Gastroesophageal sphincter (tissue), 4 donors: ENCODE results near the gene RUNX2. TPM values are rescaled to one million over a fixed set of nuclear protein-coding genes. Genes with fewer than 3 reads are reported as not detected.
A peak's percentile ranks its signal among the peaks of the same experiment; 100 is the strongest.

ENCODE experiments used
- ATAC-seq: fragments of 150-250 bp; one replicate; pipeline ENCODE4 v1.9.1; 2016; ENCODE audit warnings: mild to moderate bottlenecking, moderate library complexity
- H3K27ac ChIP-seq, 4 donors: fragments of 200-600 bp; sonication (generic) in 3 of 4; 1 replicate in 3 of 4; 2 replicates in 1 of 4; pipeline ENCODE4 v1.5.1; 2016 to 2019
- H3K27me3 ChIP-seq: fragments of 200-600 bp; sonication (generic); one replicate; pipeline ENCODE4 v1.5.1; 2019
- H3K36me3 ChIP-seq, 2 donors: fragments of 200-600 bp; sonication (generic); one replicate each; pipeline ENCODE4 v1.5.1; 2019; ENCODE audit warnings: control low read depth in 1 of 2
- H3K4me1 ChIP-seq, 3 donors: fragments of 200-600 bp; sonication (generic); 1 replicate in 2 of 3; 2 replicates in 1 of 3; pipeline ENCODE4 v1.5.1; 2016 to 2019; ENCODE audit warnings: control low read depth in 2 of 3
- H3K4me3 ChIP-seq, 2 donors: fragments of 200-600 bp; sonication (generic); one replicate each; pipeline ENCODE4 v1.5.1; 2019; ENCODE audit warnings: mild to moderate bottlenecking in 1 of 2, moderate library complexity in 1 of 2
- H3K9me3 ChIP-seq, 3 donors: fragments of 200-600 bp; sonication (generic); one replicate each; pipeline ENCODE4 v1.5.1; 2017 to 2019; ENCODE audit warnings: control low read depth in 2 of 3
- EP300 ChIP-seq: sonication (generic); formaldehyde crosslinking; IDR thresholded peaks from one replicate; pipeline ENCODE4 v1.6.1; 2017; ENCODE audit warnings: antibody characterized with exemption, mild to moderate bottlenecking
- POLR2A ChIP-seq, 2 donors: fragments of 450-650 bp; IDR thresholded peaks; one replicate each; pipeline ENCODE4 v1.6.1; 2017; ENCODE audit warnings: antibody characterized with exemption in 2 of 2, mild to moderate bottlenecking in 2 of 2, moderate library complexity in 1 of 2
- POLR2AphosphoS5 ChIP-seq: sonication (generic); formaldehyde crosslinking; IDR thresholded peaks from one replicate; pipeline ENCODE4 v1.6.1; 2017; ENCODE audit warnings: antibody characterized with exemption
- WGBS, 2 donors: methylation state at CpG; one replicate each; pipeline ENCODE4 v1.1.5; 2018; ENCODE audit warnings: low coverage in 1 of 2; 5-methylcytosine and 5-hydroxymethylcytosine counted together
- total RNA-seq, 4 donors: library from RNA; depleted of rRNA; stranded (reverse); fragments of >200 nt; gene quantifications; one replicate each; pipeline ENCODE4 v1.1.0, GENCODE V29; 2016
- TF ChIP-seq, protein P1 (sequence below), 4 experiments: fragments of 200-600 bp in 2 of 4; fragments of 450-650 bp in 2 of 4; sonication (generic) in 1 of 4; IDR thresholded peaks; one replicate each; pipeline ENCODE4 v1.5.1; 2017 to 2019; ENCODE audit warnings: antibody characterized with exemption in 4 of 4, mild to moderate bottlenecking in 2 of 4, moderate library complexity in 2 of 4

RUNX2 gene
- total RNA-seq, 4 donors from 2014 or later, result 0.16 to 0.94 (median 0.65) TPM

DNA sequence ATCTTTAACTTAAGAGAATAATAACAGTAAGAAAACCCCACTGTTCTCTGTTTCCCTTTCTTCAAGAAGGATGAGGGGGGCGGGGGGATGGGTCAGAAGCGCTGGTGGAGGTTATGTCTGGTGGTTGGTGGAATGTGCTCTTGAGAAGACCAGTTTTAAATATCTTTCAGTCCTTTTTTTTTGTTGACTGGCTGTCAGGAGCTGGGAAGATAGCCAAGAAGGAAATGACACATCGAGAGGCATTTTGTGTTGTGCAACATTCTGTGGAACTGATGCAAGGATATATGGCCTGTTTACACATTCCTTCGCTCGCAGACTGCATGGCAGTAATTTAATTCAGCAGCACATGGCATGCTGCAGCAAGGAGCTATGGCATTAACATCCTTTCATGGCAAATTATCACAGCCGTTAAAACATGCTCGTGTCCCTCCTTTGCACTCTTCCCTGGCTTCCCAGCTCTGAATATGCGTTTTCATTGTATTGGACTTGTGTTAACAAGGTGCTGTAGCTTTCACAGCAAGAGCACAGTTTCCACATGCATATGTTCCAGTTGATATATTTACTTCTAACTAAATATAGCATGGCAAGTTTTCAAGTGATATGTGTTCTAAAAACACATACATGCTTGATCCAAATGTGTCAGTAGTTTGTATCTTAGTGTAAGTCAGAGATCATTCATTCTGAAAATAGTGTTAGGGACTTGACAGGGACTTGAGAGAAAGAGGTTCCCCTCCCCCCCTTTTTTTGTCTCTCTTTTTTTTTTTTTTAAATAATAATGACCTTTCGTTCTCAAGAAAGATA lies 117.8 kb downstream of the RUNX2 start:
- peak; percentile 83 for ATAC-seq
- WGBS, 2 donors, result 29 to 30% methylated on average over 7 to 8 of the region's 9 CpGs
- H3K4me1 ChIP-seq, result peaks cover 0 to 17% (median 8%) of the 10 kb centered on the region in 3 donors
- TF ChIP-seq POLR2AphosphoS5 (peak; percentile 91), POLR2A (IDR thresholded peaks at IDR 0.05) (no peak), EP300 (no peak)
- H3K27ac ChIP-seq, result peak overlapping the region in 3 of 4 donors; percentile 21 to 49 (median 23)
- H3K27me3 ChIP-seq, result peaks cover 16% of the 10 kb centered on the region
- no peak overlapping the region for H3K4me3 ChIP-seq
- H3K36me3 ChIP-seq, result no peaks in the 10 kb centered on the region
- H3K9me3 ChIP-seq, result no peaks in the 10 kb centered on the region

GRCh38 chr6:45447005-45447404 lies 118.9 kb downstream of the RUNX2 start:
- H3K4me3 ChIP-seq, result no peak overlapping the region
- H3K27me3 ChIP-seq, result peaks cover 16% of the 10 kb centered on the region
- no peak for TF ChIP-seq POLR2AphosphoS5
- TF ChIP-seq, protein P1, sequence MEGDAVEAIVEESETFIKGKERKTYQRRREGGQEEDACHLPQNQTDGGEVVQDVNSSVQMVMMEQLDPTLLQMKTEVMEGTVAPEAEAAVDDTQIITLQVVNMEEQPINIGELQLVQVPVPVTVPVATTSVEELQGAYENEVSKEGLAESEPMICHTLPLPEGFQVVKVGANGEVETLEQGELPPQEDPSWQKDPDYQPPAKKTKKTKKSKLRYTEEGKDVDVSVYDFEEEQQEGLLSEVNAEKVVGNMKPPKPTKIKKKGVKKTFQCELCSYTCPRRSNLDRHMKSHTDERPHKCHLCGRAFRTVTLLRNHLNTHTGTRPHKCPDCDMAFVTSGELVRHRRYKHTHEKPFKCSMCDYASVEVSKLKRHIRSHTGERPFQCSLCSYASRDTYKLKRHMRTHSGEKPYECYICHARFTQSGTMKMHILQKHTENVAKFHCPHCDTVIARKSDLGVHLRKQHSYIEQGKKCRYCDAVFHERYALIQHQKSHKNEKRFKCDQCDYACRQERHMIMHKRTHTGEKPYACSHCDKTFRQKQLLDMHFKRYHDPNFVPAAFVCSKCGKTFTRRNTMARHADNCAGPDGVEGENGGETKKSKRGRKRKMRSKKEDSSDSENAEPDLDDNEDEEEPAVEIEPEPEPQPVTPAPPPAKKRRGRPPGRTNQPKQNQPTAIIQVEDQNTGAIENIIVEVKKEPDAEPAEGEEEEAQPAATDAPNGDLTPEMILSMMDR (IDR thresholded peaks at IDR 0.05), result no peak
- no peak for TF ChIP-seq POLR2A (IDR thresholded peaks at IDR 0.05)
- no peak for TF ChIP-seq EP300
- peaks cover 0 to 17% (median 8%) of the 10 kb centered on the region in 3 donors for H3K4me1 ChIP-seq
- no peak overlapping the region for H3K27ac ChIP-seq
- WGBS, 2 donors, result 73 to 100% methylated on average over 1 of the region's 1 CpG
- H3K9me3 ChIP-seq, result no peaks in the 10 kb centered on the region
- no peaks in the 10 kb centered on the region for H3K36me3 ChIP-seq
- ATAC-seq, result no peak

- Histone ChIP-seq H3K27me3 (peaks cover 16% of the 10 kb centered on the region), H3K9me3 (no peaks in the 10 kb centered on the region), H3K4me3 (no peak overlapping the region), H3K27ac (no peak overlapping the region), H3K4me1 (peaks cover 0 to 17% (median 8%) of the 10 kb centered on the region in 3 donors), H3K36me3 (no peaks in the 10 kb centered on the region)
- TF ChIP-seq EP300 (no peak), POLR2AphosphoS5 (no peak), POLR2A (IDR thresholded peaks at IDR 0.05) (no peak)
- TF ChIP-seq, protein P1 (IDR thresholded peaks at IDR 0.05), result no peak
- 47 to 83% methylated on average over 1 to 2 of the region's 2 CpGs for WGBS, 2 donors
- no peak for ATAC-seq
These were observed 119.6 kb downstream of the RUNX2 start for GRCh38 chr6:45447716-45448115.

DNA sequence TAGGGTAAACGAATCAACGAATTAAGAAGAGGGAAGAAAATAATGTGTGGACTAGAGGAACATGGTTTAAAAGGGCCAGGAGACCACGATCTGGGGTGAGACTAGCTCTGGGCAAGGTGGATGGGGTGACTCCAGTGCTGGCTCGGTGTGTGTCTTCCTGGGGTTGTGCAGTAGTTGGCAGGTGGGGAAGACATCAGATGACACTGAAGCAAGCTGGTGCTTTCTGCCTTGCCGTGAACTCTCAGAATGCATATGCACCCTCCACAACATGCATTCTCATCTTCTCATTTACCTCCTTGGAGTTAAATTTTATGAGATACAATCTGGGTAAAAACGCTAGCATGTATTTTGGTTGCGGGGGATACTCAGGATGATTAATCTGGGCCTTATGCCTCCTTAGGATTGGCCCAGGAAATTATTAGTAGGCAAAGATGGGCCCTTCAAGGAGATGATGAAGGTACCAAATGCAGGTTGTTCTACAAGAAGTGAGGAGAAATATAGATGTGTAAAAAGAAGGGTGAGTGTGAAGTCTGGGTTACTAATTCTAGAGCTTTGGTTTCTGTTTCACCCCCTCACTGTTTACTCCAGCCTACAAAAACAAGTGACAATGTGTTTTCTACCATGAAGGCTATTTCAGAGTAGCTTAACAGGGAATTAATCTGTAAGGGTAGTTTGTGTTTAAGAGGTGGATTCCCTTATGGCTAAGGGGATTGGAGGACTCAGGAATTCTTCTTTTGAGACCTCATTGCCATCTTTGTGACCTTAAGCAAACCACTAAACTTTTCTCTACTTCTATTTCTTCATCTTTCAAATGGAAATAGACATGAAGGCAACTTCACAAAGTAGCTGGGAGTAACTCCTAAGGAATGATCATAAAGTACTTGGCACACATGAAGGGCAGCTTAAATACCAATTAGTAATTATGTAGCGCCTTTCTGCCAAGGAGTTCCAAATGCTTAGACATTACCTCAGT lies 120.6 kb downstream of the RUNX2 start:
- H3K27me3 ChIP-seq, result peaks cover 16% of the 10 kb centered on the region
- H3K4me1 ChIP-seq, result peaks cover 0 to 17% (median 8%) of the 10 kb centered on the region in 3 donors
- TF ChIP-seq POLR2AphosphoS5 (no peak), EP300 (no peak), POLR2A (IDR thresholded peaks at IDR 0.05) (no peak)
- TF ChIP-seq, protein P1 (IDR thresholded peaks at IDR 0.05), result no peak
- no peak for ATAC-seq
- 85 to 92% methylated on average over 5 to 7 of the region's 8 CpGs for WGBS, 2 donors
- no peak overlapping the region for H3K27ac ChIP-seq
- H3K4me3 ChIP-seq, result no peak overlapping the region
- no peaks in the 10 kb centered on the region for H3K36me3 ChIP-seq
- no peaks in the 10 kb centered on the region for H3K9me3 ChIP-seq

DNA sequence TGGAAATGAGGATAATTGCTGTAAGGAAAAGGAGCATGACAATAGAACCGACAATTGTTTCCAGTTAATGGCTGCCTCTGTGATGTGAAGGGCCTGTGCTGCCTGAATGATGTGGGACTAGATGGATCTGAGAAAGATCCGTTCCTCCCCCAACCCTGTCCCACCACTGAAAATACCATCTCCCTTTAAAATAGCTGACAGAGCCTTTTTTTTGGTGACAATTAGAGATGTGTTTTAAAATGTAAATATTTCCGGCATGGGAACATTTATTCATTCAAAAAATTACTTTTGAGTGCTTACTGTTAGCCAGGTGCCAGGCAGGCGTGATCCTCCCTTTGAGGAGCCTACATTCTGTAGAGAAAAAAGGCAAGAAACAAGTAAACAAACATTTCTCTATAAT lies 122.0 kb downstream of the RUNX2 start:
- Histone ChIP-seq H3K4me3 (no peak overlapping the region), H3K27me3 (peaks cover 5% of the 10 kb centered on the region), H3K36me3 (no peaks in the 10 kb centered on the region), H3K27ac (no peak overlapping the region), H3K4me1 (peaks cover 0 to 14% (median 8%) of the 10 kb centered on the region in 3 donors), H3K9me3 (no peaks in the 10 kb centered on the region)
- no peak for TF ChIP-seq POLR2A (IDR thresholded peaks at IDR 0.05)
- TF ChIP-seq, protein P1 (IDR thresholded peaks at IDR 0.05), result no peak
- TF ChIP-seq EP300, result no peak
- TF ChIP-seq POLR2AphosphoS5, result no peak
- 80 to 89% methylated on average over 4 of the region's 4 CpGs for WGBS, 2 donors
- ATAC-seq, result no peak
